ENCODE data around the gene PGBD1. TPM values are rescaled to one million over a fixed set of nuclear protein-coding genes. Genes with fewer than 3 reads are reported as not detected.

The PGBD1 gene
- total and polyA plus RNA-seq, 2 donors (not counting 3 experiments of a cell fraction or from before 2014, with no cell fraction given), result 4.2 to 9.6 TPM

- H3K9me1 ChIP-seq (replicated peaks; ENCODE audit: control insufficient read depth, extremely low read depth, insufficient read depth, low read length), result no peaks in the 10 kb centered on the region
- no peak overlapping the region for H3K4me2 ChIP-seq (ENCODE audit: insufficient read depth, low read length)
- no peak for FAIRE-seq
- no peaks in the 10 kb centered on the region for H3K9me3 ChIP-seq (replicated peaks; ENCODE audit: control insufficient read depth, insufficient read depth, low read length)
- TF ChIP-seq EZH2 (IDR thresholded peaks at IDR 0.05; ENCODE audit: borderline replicate concordance, low read depth, low read length, severe bottlenecking), result no peak
- DNase-seq (ENCODE audit: low read depth, low spot score), result no peak
- H3K36me3 ChIP-seq (ENCODE audit: control insufficient read depth in 2 of 2, extremely low read depth in 1 of 2, insufficient read depth in 2 of 2, low read length in 2 of 2), result no peaks in the 10 kb centered on the region
- no peaks in the 10 kb centered on the region for H3K27me3 ChIP-seq (ENCODE audit: control insufficient read depth in 2 of 2, insufficient read depth in 2 of 2, low read length in 2 of 2)
- ChIA-PET CTCF (interaction anchor here (1.2 kb wide), 1 partner anchor 16 kb away, joined by 5 read pairs; no protein-coding TSS in a partner anchor), POLR2A (no interaction called here)
- peaks cover 11% of the 10 kb centered on the region for H3K4me1 ChIP-seq (ENCODE audit: control insufficient read depth, extremely low read depth, insufficient read depth, low read length)
- dilution Hi-C loops (cut with MboI; ENCODE audit: extremely low pct_ligation_motif_present, low sequenced_read_pairs), result no loop called here
- no peaks in the 10 kb centered on the region for H3K79me2 ChIP-seq (ENCODE audit: control insufficient read depth, insufficient read depth, low read length)
- BruUV-seq (replicated peaks), result no TSS peak
- H4K20me1 ChIP-seq (replicated peaks; ENCODE audit: control insufficient read depth, extremely low read depth, insufficient read depth, low read length), result no peaks in the 10 kb centered on the region
- no peak overlapping the region for H2AFZ ChIP-seq (ENCODE audit: low read depth, low read length)
- intact Hi-C loops (cut with micrococcal nuclease), result no loop called here
- no peak overlapping the region for H3K4me3 ChIP-seq (replicated peaks in 1 of 3; ENCODE audit: insufficient read depth in 1 of 3, low read depth in 1 of 3, low read length in 3 of 3)
- no peak overlapping the region for H3K27ac ChIP-seq (ENCODE audit: insufficient read depth, low read depth, low read length)
- no peak overlapping the region for H3K9ac ChIP-seq (replicated peaks; ENCODE audit: extremely low read depth, insufficient read depth, low read length)
These were observed 59.1 kb downstream of the PGBD1 start for GRCh38 chr6:28340310-28341095.

DNA sequence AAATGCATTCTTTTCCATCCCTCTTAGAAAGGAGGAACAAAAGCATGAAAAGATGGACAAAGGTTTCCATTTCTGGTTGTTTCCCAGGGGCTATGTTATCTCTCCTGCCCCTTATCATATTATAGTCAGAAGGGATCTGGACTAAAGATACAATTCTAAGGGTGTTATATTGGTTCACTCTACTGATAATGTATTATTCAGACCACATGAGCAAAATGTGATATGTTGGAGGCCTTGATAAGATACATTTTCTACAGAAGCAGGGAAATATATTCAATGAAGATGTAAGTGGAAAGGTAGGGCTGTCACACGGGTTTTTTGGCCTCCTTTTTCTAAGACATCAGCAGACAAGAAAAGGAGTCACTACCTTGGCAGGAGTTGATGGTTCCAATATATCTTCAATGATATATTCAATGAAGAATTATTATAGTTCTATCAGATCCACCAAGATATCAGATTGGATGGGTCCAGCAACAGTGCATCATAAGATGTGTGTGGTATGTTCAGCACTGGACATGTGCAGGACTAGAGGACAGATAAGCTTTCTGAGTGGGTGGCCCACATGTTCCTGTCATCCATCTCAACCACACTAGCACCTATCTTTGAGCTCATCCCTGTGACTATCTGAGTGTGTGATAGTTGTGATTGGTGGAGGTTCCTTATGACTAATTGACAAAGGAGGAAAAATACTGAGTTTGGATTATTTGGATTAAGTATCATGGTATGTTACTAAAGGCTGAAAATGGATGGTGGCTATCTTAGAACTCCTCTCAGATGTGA, 62.7 kb downstream of the PGBD1 start:
- ChIA-PET POLR2A (no interaction called here), CTCF (no interaction called here)
- intact Hi-C loops (cut with micrococcal nuclease), result no loop called here
- FAIRE-seq (no peak), DNase-seq (ENCODE audit: low read depth, low spot score) (no peak)
- H3K4me2 ChIP-seq (ENCODE audit: insufficient read depth, low read length), result no peak overlapping the region
- no peaks in the 10 kb centered on the region for H3K9me1 ChIP-seq (replicated peaks; ENCODE audit: control insufficient read depth, extremely low read depth, insufficient read depth, low read length)
- H3K4me1 ChIP-seq (ENCODE audit: control insufficient read depth, extremely low read depth, insufficient read depth, low read length), result no peaks in the 10 kb centered on the region
- no peak overlapping the region for H3K4me3 ChIP-seq (replicated peaks in 1 of 3; ENCODE audit: insufficient read depth in 1 of 3, low read depth in 1 of 3, low read length in 3 of 3)
- BruUV-seq (replicated peaks), result no TSS peak
- no peaks in the 10 kb centered on the region for H3K36me3 ChIP-seq (ENCODE audit: control insufficient read depth in 2 of 2, extremely low read depth in 1 of 2, insufficient read depth in 2 of 2, low read length in 2 of 2)
- no peaks in the 10 kb centered on the region for H3K27me3 ChIP-seq (ENCODE audit: control insufficient read depth in 2 of 2, insufficient read depth in 2 of 2, low read length in 2 of 2)
- no peak overlapping the region for H3K27ac ChIP-seq (ENCODE audit: insufficient read depth, low read depth, low read length)
- H3K9me3 ChIP-seq (replicated peaks; ENCODE audit: control insufficient read depth, insufficient read depth, low read length), result no peaks in the 10 kb centered on the region
- TF ChIP-seq POLR2AphosphoS5 (IDR thresholded peaks at IDR 0.05; ENCODE audit: insufficient read depth, low read depth, low read length) (no peak), CTCF (IDR thresholded peaks at IDR 0.05; ENCODE audit: extremely low read depth in 1 of 2, insufficient read depth in 1 of 2, low read depth in 1 of 2, low read length in 2 of 2) (no peak), FOS (IDR thresholded peaks at IDR 0.05; ENCODE audit: borderline replicate concordance, insufficient read depth, low read length) (no peak), JUN (IDR thresholded peaks at IDR 0.05; ENCODE audit: borderline replicate concordance, insufficient read depth, insufficient read length, low read depth) (no peak)
- TF ChIP-seq, protein P1, sequence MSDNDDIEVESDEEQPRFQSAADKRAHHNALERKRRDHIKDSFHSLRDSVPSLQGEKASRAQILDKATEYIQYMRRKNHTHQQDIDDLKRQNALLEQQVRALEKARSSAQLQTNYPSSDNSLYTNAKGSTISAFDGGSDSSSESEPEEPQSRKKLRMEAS (IDR thresholded peaks at IDR 0.05; ENCODE audit: insufficient read depth, insufficient read length), result no peak
- no peaks in the 10 kb centered on the region for H3K79me2 ChIP-seq (ENCODE audit: control insufficient read depth, insufficient read depth, low read length)
- dilution Hi-C loops (cut with MboI; ENCODE audit: extremely low pct_ligation_motif_present, low sequenced_read_pairs), result no loop called here
- no peak overlapping the region for H2AFZ ChIP-seq (ENCODE audit: low read depth, low read length)
- H4K20me1 ChIP-seq (replicated peaks; ENCODE audit: control insufficient read depth, extremely low read depth, insufficient read depth, low read length), result no peaks in the 10 kb centered on the region
- no peak overlapping the region for H3K9ac ChIP-seq (replicated peaks; ENCODE audit: extremely low read depth, insufficient read depth, low read length)
